22Rv1 (cell line): Measurements from ENCODE around the gene EBF3.

Experiments used
- CTCF ChIP-seq: fragments of 450-650 bp; IDR thresholded peaks from 2 replicates; pipeline ENCODE4 v1.5.1; 2017; ENCODE audit warnings: mild to moderate bottlenecking
- ZFX ChIP-seq: fragments of 450-650 bp; IDR thresholded peaks from 2 replicates; pipeline ENCODE4 v1.6.1; 2017; ENCODE audit warnings: antibody characterized with exemption, borderline replicate concordance

GRCh38 chr10:129809431-129809830, 154.6 kb downstream of the EBF3 start:
- TF ChIP-seq CTCF (no peak), ZFX (no peak)
